ENCODE measurements around the gene CATSPER3.

The CATSPER3 gene

GRCh38 chr5:135053278-135053677, 85.6 kb downstream of the CATSPER3 start:
- DNase-seq: peak; percentile 70
- in situ Hi-C loops (cut with MboI; ENCODE audit: low pct_unique_long_range_greater_than_20kb, low sequenced_read_pairs): no loop called here

GRCh38 chr5:135053989-135054388, 86.3 kb downstream of the CATSPER3 start:
- in situ Hi-C loops (cut with MboI; ENCODE audit: low pct_unique_long_range_greater_than_20kb, low sequenced_read_pairs): no loop called here
- no peak for DNase-seq

- in situ Hi-C loops (cut with MboI; ENCODE audit: low pct_unique_long_range_greater_than_20kb, low sequenced_read_pairs): no loop called here
These were observed 86.8 kb downstream of the CATSPER3 start for GRCh38 chr5:135054546-135054945.

GRCh38 chr5:135055396-135055795, 87.7 kb downstream of the CATSPER3 start:
- in situ Hi-C loops (cut with MboI; ENCODE audit: low pct_unique_long_range_greater_than_20kb, low sequenced_read_pairs): no loop called here
- DNase-seq: no peak

More at GRCh38 chr5:135054546-135054945, 86.8 kb downstream of the CATSPER3 start:
- no peak for DNase-seq

- in situ Hi-C loops (cut with MboI; ENCODE audit: low pct_unique_long_range_greater_than_20kb, low sequenced_read_pairs): no loop called here
These were observed 88.8 kb downstream of the CATSPER3 start for GRCh38 chr5:135056316-135057030.

GRCh38 chr5:135057233-135057632, 89.5 kb downstream of the CATSPER3 start:
- DNase-seq: no peak
- in situ Hi-C loops (cut with MboI; ENCODE audit: low pct_unique_long_range_greater_than_20kb, low sequenced_read_pairs): no loop called here

More at GRCh38 chr5:135056316-135057030, 88.8 kb downstream of the CATSPER3 start:
- DNase-seq: no peak

GRCh38 chr5:135058331-135058732, 90.6 kb downstream of the CATSPER3 start:
- in situ Hi-C loops (cut with MboI; ENCODE audit: low pct_unique_long_range_greater_than_20kb, low sequenced_read_pairs): no loop called here
- DNase-seq: no peak

- no peak for DNase-seq
These were observed 91.6 kb downstream of the CATSPER3 start for GRCh38 chr5:135059000-135059923.

GRCh38 chr5:135060021-135060420, 92.3 kb downstream of the CATSPER3 start:
- in situ Hi-C loops (cut with MboI; ENCODE audit: low pct_unique_long_range_greater_than_20kb, low sequenced_read_pairs): no loop called here
- DNase-seq: no peak

More at GRCh38 chr5:135059000-135059923, 91.6 kb downstream of the CATSPER3 start:
- in situ Hi-C loops (cut with MboI; ENCODE audit: low pct_unique_long_range_greater_than_20kb, low sequenced_read_pairs): no loop called here

GRCh38 chr5:135061001-135061400, 93.3 kb downstream of the CATSPER3 start:
- in situ Hi-C loops (cut with MboI; ENCODE audit: low pct_unique_long_range_greater_than_20kb, low sequenced_read_pairs): no loop called here
- DNase-seq: no peak

Data from KBM-7 (cell line).